ENCODE data around the gene SEL1L3.
A peak's percentile ranks its signal among the peaks of the same experiment; 100 is the strongest.

GRCh38 chr4:25817059-25817681, 45.6 kb downstream of the SEL1L3 start:
- TF ChIP-seq CTCF (IDR thresholded peaks at IDR 0.05) (no peak), EZH2phosphoT487 (IDR thresholded peaks at IDR 0.05; ENCODE audit: borderline replicate concordance, low read depth) (no peak), RAD21 (IDR thresholded peaks at IDR 0.05; ENCODE audit: low read length) (no peak), POLR2AphosphoS5 (IDR thresholded peaks at IDR 0.05; ENCODE audit: low read depth, low read length) (no peak), EP300 (IDR thresholded peaks at IDR 0.05; ENCODE audit: borderline replicate concordance in 1 of 2, low read depth in 1 of 2, low read length in 1 of 2) (peak in 1 of 2 experiments; percentile 60; a peak in 1 of 4 replicates), NFIC (IDR thresholded peaks at IDR 0.05; ENCODE audit: borderline replicate concordance) (peak; percentile 58), ELF1 (IDR thresholded peaks at IDR 0.05) (no peak), GABPA (IDR thresholded peaks at IDR 0.05; ENCODE audit: low read depth) (no peak), TEAD4 (IDR thresholded peaks at IDR 0.05; ENCODE audit: borderline replicate concordance, insufficient read depth) (peak; percentile 75; the same call in 1 of the 2 replicates), JUND (IDR thresholded peaks at IDR 0.05) (peak; percentile 64), SMC3 (IDR thresholded peaks at IDR 0.05; ENCODE audit: low read depth, low read length) (no peak)
